OCI-LY1 (cell line): ENCODE data around the gene DSPP.
"Not testable (repeated sequence)": the region's sequence is repeated elsewhere in the genome, so short reads cannot be mapped to it uniquely, and the experiment has no call there.

Experiments
- EZH2 ChIP-seq: fragments of 200-600 bp; sonication (generic), shearing (Covaris generic); IDR thresholded peaks from 2 replicates; pipeline ENCODE4 v1.8.0; 2017; ENCODE audit warnings: borderline replicate concordance, mixed run types, mild to moderate bottlenecking, antibody characterized with exemption, low read length, moderate library complexity, mixed read lengths
- TF ChIP-seq, protein P1 (sequence below): fragments of 200-600 bp; sonication (generic), shearing (Covaris generic); IDR thresholded peaks from 2 replicates; pipeline ENCODE4 v1.5.1; 2017; ENCODE audit warnings: mild to moderate bottlenecking, antibody characterized with exemption, low read length, moderate library complexity, mixed read lengths

DNA sequence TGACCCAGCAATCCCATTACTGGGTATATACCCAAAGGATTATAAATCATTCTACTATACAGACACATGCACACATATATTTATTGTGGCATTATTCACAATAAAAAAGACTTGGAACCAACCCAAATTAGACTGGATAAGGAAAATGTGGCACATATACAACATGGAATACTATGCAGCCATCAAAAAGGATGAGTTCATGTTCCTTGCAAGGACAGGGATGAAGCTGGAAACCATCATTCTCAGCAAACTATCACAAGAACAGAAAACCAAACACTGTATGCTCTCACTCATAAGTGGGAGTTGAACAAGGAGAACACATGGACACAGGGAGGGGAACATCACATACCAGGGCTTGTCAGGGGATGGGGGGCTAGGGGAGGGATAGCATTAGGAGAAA lies 34.0 kb upstream of the DSPP start:
- TF ChIP-seq, protein P1, sequence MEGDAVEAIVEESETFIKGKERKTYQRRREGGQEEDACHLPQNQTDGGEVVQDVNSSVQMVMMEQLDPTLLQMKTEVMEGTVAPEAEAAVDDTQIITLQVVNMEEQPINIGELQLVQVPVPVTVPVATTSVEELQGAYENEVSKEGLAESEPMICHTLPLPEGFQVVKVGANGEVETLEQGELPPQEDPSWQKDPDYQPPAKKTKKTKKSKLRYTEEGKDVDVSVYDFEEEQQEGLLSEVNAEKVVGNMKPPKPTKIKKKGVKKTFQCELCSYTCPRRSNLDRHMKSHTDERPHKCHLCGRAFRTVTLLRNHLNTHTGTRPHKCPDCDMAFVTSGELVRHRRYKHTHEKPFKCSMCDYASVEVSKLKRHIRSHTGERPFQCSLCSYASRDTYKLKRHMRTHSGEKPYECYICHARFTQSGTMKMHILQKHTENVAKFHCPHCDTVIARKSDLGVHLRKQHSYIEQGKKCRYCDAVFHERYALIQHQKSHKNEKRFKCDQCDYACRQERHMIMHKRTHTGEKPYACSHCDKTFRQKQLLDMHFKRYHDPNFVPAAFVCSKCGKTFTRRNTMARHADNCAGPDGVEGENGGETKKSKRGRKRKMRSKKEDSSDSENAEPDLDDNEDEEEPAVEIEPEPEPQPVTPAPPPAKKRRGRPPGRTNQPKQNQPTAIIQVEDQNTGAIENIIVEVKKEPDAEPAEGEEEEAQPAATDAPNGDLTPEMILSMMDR = not testable (repeated sequence)
- not testable (repeated sequence) for TF ChIP-seq EZH2
